SJCRH30 (cell line): ENCODE results near the gene C16orf95. TPM values are rescaled to one million over a fixed set of nuclear protein-coding genes. Genes with fewer than 3 reads are reported as not detected.
"Not testable (repeated sequence)": the region's sequence is repeated elsewhere in the genome, so short reads cannot be mapped to it uniquely, and the experiment has no call there.

Source experiments
- DNase-seq, 2 experiments: peaks; one replicate each; pipeline ENCODE4 v3.0.0-alpha.2; 2015 to 2020
- H3K27ac ChIP-seq: fragments of 250-450 bp; sonication (Bioruptor Pico); 2 replicates; pipeline ENCODE4 v1.5.1; 2020; ENCODE audit warnings: mild to moderate bottlenecking, moderate library complexity
- H3K27me3 ChIP-seq: fragments of 250-450 bp; sonication (Bioruptor Pico); 2 replicates; pipeline ENCODE4 v1.5.1; 2020; ENCODE audit warnings: mild to moderate bottlenecking, moderate library complexity
- H3K36me3 ChIP-seq: fragments of 250-450 bp; sonication (Bioruptor Pico); 2 replicates; pipeline ENCODE4 v1.5.1; 2020; ENCODE audit warnings: mild to moderate bottlenecking, moderate library complexity
- H3K4me1 ChIP-seq: fragments of 250-450 bp; sonication (Bioruptor Pico); 2 replicates; pipeline ENCODE4 v1.5.1; 2020; ENCODE audit warnings: mild to moderate bottlenecking, moderate library complexity
- H3K4me3 ChIP-seq: fragments of 250-450 bp; sonication (Bioruptor Pico); 2 replicates; pipeline ENCODE4 v1.5.1; 2020; ENCODE audit warnings: mild to moderate bottlenecking, moderate library complexity
- H3K9me3 ChIP-seq: fragments of 250-450 bp; sonication (Bioruptor Pico); replicated peaks from 2 replicates; pipeline ENCODE4 v1.5.1; 2020; ENCODE audit warnings: mild to moderate bottlenecking, moderate library complexity
- total RNA-seq: library from RNA; depleted of rRNA; stranded (reverse); fragments of >200 nt; shearing (Covaris generic); gene quantifications from 2 replicates; pipeline ENCODE4 v1.2.3, GENCODE V29; 2014; rRNA removed

The C16orf95 gene, protein sequence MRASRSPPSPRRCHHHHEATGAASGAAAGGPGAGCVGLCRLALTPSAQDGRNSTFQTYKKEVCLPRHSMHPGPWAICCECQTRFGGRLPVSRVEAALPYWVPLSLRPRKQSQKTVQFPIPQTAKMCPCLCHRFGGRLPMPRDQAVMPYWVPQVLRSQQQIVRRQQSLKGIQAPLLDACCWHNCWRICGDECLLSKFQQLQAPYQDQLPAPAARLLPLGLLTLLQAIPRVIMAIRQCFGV
- 1.5 TPM in 2 replicates for total RNA-seq

DNA sequence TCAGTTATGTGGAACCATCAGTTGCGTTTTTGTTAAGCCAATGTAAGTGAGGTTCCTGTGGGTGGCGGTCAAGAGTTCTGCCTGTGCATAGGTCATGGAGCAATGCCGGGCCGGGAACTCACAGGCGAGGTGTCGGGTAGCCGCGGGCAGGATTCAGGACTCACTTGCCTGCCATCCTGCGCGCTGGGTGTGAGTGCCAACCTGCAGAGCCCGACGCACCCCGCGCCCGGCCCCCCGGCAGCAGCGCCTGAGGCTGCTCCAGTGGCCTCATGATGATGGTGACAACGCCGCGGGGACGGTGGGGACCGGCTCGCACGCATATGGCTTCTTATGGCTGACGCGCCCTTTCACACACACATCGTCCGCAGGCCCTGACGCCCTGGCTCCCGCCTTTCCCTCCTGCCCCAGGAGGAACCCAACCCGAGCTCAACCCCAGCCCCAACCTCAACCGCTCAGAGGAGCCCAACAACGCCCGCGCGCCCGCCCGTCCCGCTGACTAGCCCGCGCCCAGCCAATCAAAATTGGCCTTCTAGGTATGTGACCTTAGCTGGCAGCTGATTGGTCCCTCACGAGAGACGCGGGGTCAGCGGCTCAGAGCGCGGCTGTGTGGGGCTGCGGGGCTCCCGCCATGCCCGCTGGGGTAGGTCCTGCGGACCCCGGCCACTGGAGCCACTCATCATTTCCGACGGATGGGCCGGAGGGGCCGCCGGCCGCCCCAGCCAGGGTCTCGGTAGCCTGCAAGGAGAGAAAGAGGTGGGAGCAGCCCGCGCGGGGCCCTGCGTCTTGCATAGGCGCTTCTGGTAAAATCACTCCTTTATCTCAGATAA lies at the start of gene C16orf95:
TSS of gene C16orf95 (minus strand) at position 470 of the 827 bp plus-strand sequence. CDS start at position 320, 150 bp downstream.
- peaks cover 2% of the 10 kb centered on the region; the same call in 1 of the 2 replicates for H3K4me1 ChIP-seq
- H3K27me3 ChIP-seq = no peaks in the 10 kb centered on the region
- peak; percentile 93 for DNase-seq
- H3K9me3 ChIP-seq = no peaks in the 10 kb centered on the region
- no peaks in the 10 kb centered on the region for H3K36me3 ChIP-seq
- H3K4me3 ChIP-seq = peak within 1 kb of the TSS; percentile 98
- peak within 1 kb of the TSS; percentile 92 for H3K27ac ChIP-seq

DNA sequence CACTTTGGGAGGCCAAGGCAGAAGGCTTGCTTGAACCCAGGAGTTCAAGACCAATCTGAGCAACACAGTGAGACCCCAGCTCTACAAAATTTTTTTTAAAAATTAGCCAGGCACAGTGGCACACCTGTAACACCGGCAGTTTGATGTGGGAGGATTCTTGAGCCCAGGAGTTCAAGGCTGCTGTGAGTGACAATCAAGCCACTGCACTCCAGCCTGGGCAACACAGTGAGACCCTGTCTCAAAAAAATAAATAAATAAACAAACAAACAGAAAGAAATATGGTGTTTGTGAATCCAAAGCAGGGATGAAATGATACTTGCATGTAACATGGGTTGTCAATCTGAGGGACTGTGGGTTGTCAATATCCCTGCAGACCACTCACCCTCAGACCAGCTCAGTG lies 49.7 kb upstream of the C16orf95 start:
- H3K9me3 ChIP-seq = no peaks in the 10 kb centered on the region
- DNase-seq = no peak
- H3K27ac ChIP-seq = no peak overlapping the region
- no peaks in the 10 kb centered on the region for H3K27me3 ChIP-seq
- H3K36me3 ChIP-seq = no peaks in the 10 kb centered on the region
- peaks cover 9% of the 10 kb centered on the region for H3K4me1 ChIP-seq
- H3K4me3 ChIP-seq = no peak overlapping the region

DNA sequence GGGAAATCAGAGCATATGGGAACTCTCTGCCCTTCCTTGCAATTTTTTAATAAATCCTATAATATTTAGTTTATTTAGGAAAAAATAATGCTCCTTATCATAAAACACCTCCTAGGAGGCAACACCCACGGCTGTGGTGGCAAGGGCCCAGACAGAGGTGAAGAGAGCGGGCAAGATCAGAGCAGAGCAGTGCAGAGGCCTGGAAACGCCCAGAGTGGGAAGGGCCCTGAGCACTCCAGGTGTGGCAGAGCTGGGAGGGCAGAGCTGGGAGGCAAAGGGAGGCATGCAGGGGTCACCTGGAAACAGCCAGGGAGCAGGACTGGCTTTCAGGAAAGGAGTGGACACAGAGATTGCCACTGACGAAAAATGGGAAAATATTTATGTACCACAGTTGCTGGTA lies 49.1 kb upstream of the C16orf95 start:
- H3K27ac ChIP-seq = no peak overlapping the region
- peaks cover 2% of the 10 kb centered on the region for H3K4me1 ChIP-seq
- no peaks in the 10 kb centered on the region for H3K27me3 ChIP-seq
- no peaks in the 10 kb centered on the region for H3K9me3 ChIP-seq
- DNase-seq = no peak
- H3K4me3 ChIP-seq = no peak overlapping the region
- no peaks in the 10 kb centered on the region for H3K36me3 ChIP-seq

- no peaks in the 10 kb centered on the region for H3K4me1 ChIP-seq
- H3K27ac ChIP-seq = no peak overlapping the region
- no peaks in the 10 kb centered on the region for H3K27me3 ChIP-seq
- H3K4me3 ChIP-seq = no peak overlapping the region
- DNase-seq = no peak
- no peaks in the 10 kb centered on the region for H3K36me3 ChIP-seq
- no peaks in the 10 kb centered on the region for H3K9me3 ChIP-seq
These were observed 48.0 kb upstream of the C16orf95 start for GRCh38 chr16:87365021-87365713.

GRCh38 chr16:87363771-87364455 lies 46.7 kb upstream of the C16orf95 start:
- Histone ChIP-seq H3K4me3 (no peak overlapping the region), H3K9me3 (no peaks in the 10 kb centered on the region), H3K36me3 (no peaks in the 10 kb centered on the region), H3K4me1 (no peaks in the 10 kb centered on the region), H3K27ac (no peak overlapping the region), H3K27me3 (no peaks in the 10 kb centered on the region)
- DNase-seq = no peak

GRCh38 chr16:87362828-87363559 lies 45.8 kb upstream of the C16orf95 start:
- not testable (repeated sequence) for H3K27ac ChIP-seq, H3K27me3 ChIP-seq, H3K9me3 ChIP-seq, DNase-seq, H3K36me3 ChIP-seq, H3K4me3 ChIP-seq, H3K4me1 ChIP-seq

GRCh38 chr16:87361916-87362619 lies 44.9 kb upstream of the C16orf95 start:
- Histone ChIP-seq H3K4me1 (no peaks in the 10 kb centered on the region), H3K9me3 (no peaks in the 10 kb centered on the region), H3K4me3 (no peak overlapping the region), H3K36me3 (no peaks in the 10 kb centered on the region), H3K27ac (no peak overlapping the region), H3K27me3 (no peaks in the 10 kb centered on the region)
- no peak for DNase-seq

DNA sequence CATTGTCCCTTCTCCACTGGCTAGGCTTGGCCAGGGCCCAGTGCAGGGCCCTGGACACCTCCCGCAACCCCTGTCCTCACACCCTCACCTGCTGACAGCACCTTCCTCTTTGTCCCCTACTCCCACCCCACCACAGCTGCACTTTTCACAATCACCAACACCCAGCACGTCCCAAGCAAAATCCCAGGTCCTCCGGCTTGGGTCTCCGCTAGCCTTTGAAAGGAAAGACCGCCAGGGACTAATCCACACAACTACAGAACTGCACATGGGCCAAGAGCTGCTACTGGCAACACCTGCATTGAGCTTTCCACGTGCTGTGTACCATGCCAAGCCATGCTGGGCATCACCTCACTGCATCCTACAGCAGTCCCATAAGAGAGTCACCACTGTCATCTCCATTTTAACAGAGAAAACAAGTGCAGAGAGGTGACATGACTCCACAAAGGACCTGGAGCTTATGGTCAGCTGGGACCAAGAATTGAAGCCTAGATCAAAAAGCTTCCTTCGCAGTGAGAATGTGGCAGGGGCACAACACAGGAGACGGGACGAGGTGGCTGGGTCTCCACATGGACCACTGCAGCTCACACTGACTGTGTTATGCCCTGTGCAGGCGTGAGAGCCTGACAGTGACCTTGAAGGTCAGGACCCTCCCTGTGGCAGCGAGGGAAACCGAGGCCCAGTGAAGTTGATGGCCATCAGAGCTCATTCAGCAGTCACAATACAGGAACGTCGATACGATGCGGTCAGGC lies 43.8 kb upstream of the C16orf95 start:
- H3K36me3 ChIP-seq = no peaks in the 10 kb centered on the region
- H3K9me3 ChIP-seq = no peaks in the 10 kb centered on the region
- no peak overlapping the region for H3K27ac ChIP-seq

GRCh38 chr16:87359121-87359520 lies 41.9 kb upstream of the C16orf95 start:
- Histone ChIP-seq H3K9me3 (no peaks in the 10 kb centered on the region), H3K4me1 (no peaks in the 10 kb centered on the region), H3K27ac (no peak overlapping the region), H3K4me3 (no peak overlapping the region), H3K36me3 (no peaks in the 10 kb centered on the region), H3K27me3 (no peaks in the 10 kb centered on the region)
- no peak for DNase-seq

More for the DNA sequence above, 43.8 kb upstream of the C16orf95 start:
- Histone ChIP-seq H3K4me3 (no peak overlapping the region), H3K4me1 (no peaks in the 10 kb centered on the region), H3K27me3 (no peaks in the 10 kb centered on the region)
- DNase-seq = no peak

GRCh38 chr16:87358696-87359095 lies 41.5 kb upstream of the C16orf95 start:
- Histone ChIP-seq H3K4me3 (no peak overlapping the region), H3K27me3 (no peaks in the 10 kb centered on the region), H3K4me1 (no peaks in the 10 kb centered on the region), H3K27ac (no peak overlapping the region), H3K9me3 (no peaks in the 10 kb centered on the region), H3K36me3 (no peaks in the 10 kb centered on the region)
- DNase-seq = peak in 1 of 2 experiments; percentile 18

DNA sequence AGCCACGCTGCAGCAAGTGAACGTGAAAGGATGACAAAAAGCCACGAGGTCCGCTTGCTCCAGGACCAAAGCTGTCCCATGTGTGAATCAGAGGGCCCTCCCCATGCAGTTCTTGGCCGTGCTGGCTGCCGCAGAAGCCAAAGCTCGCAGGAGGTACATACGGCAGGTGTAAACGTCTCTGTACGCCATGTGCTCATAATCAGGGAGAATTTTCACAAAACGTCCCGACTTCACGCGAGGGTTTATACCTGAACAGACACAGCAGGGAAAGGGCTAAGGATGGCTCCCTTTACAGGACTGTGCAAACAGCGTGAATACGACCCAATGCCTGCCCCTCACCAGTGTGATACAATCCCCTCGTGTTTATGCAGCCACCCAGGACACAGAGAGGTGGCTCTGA lies 41.1 kb upstream of the C16orf95 start:
- DNase-seq = no peak
- Histone ChIP-seq H3K36me3 (no peaks in the 10 kb centered on the region), H3K27ac (no peak overlapping the region), H3K9me3 (no peaks in the 10 kb centered on the region), H3K27me3 (no peaks in the 10 kb centered on the region), H3K4me3 (no peak overlapping the region), H3K4me1 (no peaks in the 10 kb centered on the region)

GRCh38 chr16:87356491-87356853 lies 39.3 kb upstream of the C16orf95 start:
- 0 out of 2 replicates have a peak, but pooled peaks cover 2% of the 10 kb centered on the region for H3K4me1 ChIP-seq
- H3K27ac ChIP-seq = no peak overlapping the region
- no peak for DNase-seq
- H3K27me3 ChIP-seq = no peaks in the 10 kb centered on the region
- H3K36me3 ChIP-seq = no peaks in the 10 kb centered on the region
- no peak overlapping the region for H3K4me3 ChIP-seq
- H3K9me3 ChIP-seq = no peaks in the 10 kb centered on the region

- no peaks in the 10 kb centered on the region for H3K27me3 ChIP-seq
- H3K9me3 ChIP-seq = no peaks in the 10 kb centered on the region
- DNase-seq = no peak
- no peaks in the 10 kb centered on the region for H3K36me3 ChIP-seq
- no peak overlapping the region for H3K27ac ChIP-seq
- no peak overlapping the region for H3K4me3 ChIP-seq
- H3K4me1 ChIP-seq = 0 out of 2 replicates have a peak, but pooled peaks cover 2% of the 10 kb centered on the region
These were observed 36.4 kb upstream of the C16orf95 start for GRCh38 chr16:87353613-87354012.
